Fibroblast of lung (primary cell): Measurements from ENCODE around the gene LHX2.

Experiments
- CTCF ChIP-seq, 2 donors: IDR thresholded peaks in 1 of 2; conservative IDR thresholded peaks in 1 of 2; 1 replicate in 1 of 2; 2 replicates in 1 of 2; pipeline ENCODE4 v1.5.1; 2011 to 2012; ENCODE audit warnings: low read length in 2 of 2, control low read depth in 1 of 2, inconsistent platforms in 1 of 2, low read depth in 1 of 2, mild to moderate bottlenecking in 1 of 2
- EZH2 ChIP-seq: IDR thresholded peaks from 2 replicates; pipeline ENCODE4 v1.5.1; 2012; ENCODE audit warnings: low read length, control low read depth, mild to moderate bottlenecking; ENCODE audit errors: missing control alignments

GRCh38 chr9:123998970-123999621 is 12.5 kb upstream of the LHX2 start:
- TF ChIP-seq CTCF (conservative IDR thresholded peaks at IDR 0.05 in 1 of 2, IDR thresholded peaks at IDR 0.05 in 1 of 2; ENCODE audit: low read depth in 1 of 2, low read length in 2 of 2) (no peak), EZH2 (peak; percentile 92)
